ENCODE results near the gene SNRNP35.

Gene SNRNP35

DNA sequence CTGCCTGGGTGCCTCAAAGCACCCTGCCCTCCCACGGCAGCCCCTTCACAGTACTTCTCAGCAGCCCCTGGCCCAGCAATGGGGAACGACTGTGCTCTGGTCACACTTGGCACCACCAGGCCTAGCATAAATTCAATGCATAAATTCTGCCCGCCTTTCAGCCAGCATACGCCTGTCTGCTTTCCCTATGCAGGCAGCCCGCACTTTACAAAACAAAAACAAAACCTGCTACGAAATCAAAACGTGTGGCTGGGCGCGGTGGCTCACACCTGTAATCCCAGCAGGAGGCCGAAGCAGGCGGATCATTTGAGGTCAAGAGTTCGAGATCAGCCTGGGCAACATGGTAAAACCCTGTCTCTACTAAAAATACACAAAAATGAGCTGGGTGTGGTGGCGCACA, 33.5 kb downstream of the SNRNP35 start:
- TF ChIP-seq FOXP2 (optimal IDR thresholded peaks at IDR 0.05; ENCODE audit: borderline replicate concordance, extremely low read depth, extremely low read length, insufficient read depth) (no peak), SIN3A (IDR thresholded peaks at IDR 0.05; ENCODE audit: borderline replicate concordance, insufficient read depth, low read length) (no peak), TAF1 (IDR thresholded peaks at IDR 0.05; ENCODE audit: borderline replicate concordance, insufficient read depth, low read length) (no peak), POLR2AphosphoS5 (IDR thresholded peaks at IDR 0.05; ENCODE audit: low read depth, low read length) (no peak)
- TF ChIP-seq, protein P1, sequence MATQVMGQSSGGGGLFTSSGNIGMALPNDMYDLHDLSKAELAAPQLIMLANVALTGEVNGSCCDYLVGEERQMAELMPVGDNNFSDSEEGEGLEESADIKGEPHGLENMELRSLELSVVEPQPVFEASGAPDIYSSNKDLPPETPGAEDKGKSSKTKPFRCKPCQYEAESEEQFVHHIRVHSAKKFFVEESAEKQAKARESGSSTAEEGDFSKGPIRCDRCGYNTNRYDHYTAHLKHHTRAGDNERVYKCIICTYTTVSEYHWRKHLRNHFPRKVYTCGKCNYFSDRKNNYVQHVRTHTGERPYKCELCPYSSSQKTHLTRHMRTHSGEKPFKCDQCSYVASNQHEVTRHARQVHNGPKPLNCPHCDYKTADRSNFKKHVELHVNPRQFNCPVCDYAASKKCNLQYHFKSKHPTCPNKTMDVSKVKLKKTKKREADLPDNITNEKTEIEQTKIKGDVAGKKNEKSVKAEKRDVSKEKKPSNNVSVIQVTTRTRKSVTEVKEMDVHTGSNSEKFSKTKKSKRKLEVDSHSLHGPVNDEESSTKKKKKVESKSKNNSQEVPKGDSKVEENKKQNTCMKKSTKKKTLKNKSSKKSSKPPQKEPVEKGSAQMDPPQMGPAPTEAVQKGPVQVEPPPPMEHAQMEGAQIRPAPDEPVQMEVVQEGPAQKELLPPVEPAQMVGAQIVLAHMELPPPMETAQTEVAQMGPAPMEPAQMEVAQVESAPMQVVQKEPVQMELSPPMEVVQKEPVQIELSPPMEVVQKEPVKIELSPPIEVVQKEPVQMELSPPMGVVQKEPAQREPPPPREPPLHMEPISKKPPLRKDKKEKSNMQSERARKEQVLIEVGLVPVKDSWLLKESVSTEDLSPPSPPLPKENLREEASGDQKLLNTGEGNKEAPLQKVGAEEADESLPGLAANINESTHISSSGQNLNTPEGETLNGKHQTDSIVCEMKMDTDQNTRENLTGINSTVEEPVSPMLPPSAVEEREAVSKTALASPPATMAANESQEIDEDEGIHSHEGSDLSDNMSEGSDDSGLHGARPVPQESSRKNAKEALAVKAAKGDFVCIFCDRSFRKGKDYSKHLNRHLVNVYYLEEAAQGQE (IDR thresholded peaks at IDR 0.05; ENCODE audit: insufficient read depth in 1 of 2, low read depth in 2 of 2, low read length in 2 of 2), result no peak

GRCh38 chr12:123494124-123494851, 36.3 kb downstream of the SNRNP35 start:
- TF ChIP-seq SIN3A (IDR thresholded peaks at IDR 0.05; ENCODE audit: borderline replicate concordance, insufficient read depth, low read length) (no peak), POLR2AphosphoS5 (IDR thresholded peaks at IDR 0.05; ENCODE audit: low read depth, low read length) (no peak), FOXP2 (optimal IDR thresholded peaks at IDR 0.05; ENCODE audit: borderline replicate concordance, extremely low read depth, extremely low read length, insufficient read depth) (no peak), TAF1 (IDR thresholded peaks at IDR 0.05; ENCODE audit: borderline replicate concordance, insufficient read depth, low read length) (no peak)
- TF ChIP-seq, protein P1 (IDR thresholded peaks at IDR 0.05; ENCODE audit: insufficient read depth in 1 of 2, low read depth in 2 of 2, low read length in 2 of 2), result no peak

DNA sequence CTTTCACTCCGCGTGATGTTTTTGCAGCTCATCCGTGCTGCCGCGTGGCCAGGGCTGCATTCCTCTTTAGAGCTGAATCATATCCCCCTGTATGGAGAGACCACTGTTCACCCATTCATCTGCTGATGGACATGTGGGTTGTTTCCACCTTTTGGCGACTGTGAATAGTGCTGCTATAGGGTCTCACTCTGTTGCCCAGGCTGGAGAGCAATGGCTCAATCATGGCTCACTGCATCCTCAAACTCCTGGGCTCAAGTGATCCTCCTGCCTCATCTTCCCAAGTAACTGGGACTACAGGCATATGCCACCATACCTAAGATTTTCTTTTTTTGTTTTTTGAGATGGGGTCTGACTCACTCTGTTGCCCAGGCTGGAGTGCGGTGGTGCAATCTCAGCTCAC, 39.1 kb downstream of the SNRNP35 start:
- no peak for TF ChIP-seq SIN3A (IDR thresholded peaks at IDR 0.05; ENCODE audit: borderline replicate concordance, insufficient read depth, low read length)
- TF ChIP-seq POLR2AphosphoS5 (IDR thresholded peaks at IDR 0.05; ENCODE audit: low read depth, low read length), result no peak
- no peak for TF ChIP-seq TAF1 (IDR thresholded peaks at IDR 0.05; ENCODE audit: borderline replicate concordance, insufficient read depth, low read length)
- TF ChIP-seq, protein P1 (IDR thresholded peaks at IDR 0.05; ENCODE audit: insufficient read depth in 1 of 2, low read depth in 2 of 2, low read length in 2 of 2), result no peak

GRCh38 chr12:123498126-123498825, 40.3 kb downstream of the SNRNP35 start:
- TF ChIP-seq FOXP2 (optimal IDR thresholded peaks at IDR 0.05; ENCODE audit: borderline replicate concordance, extremely low read depth, extremely low read length, insufficient read depth) (no peak), POLR2AphosphoS5 (IDR thresholded peaks at IDR 0.05; ENCODE audit: low read depth, low read length) (no peak), SIN3A (IDR thresholded peaks at IDR 0.05; ENCODE audit: borderline replicate concordance, insufficient read depth, low read length) (no peak), TAF1 (IDR thresholded peaks at IDR 0.05; ENCODE audit: borderline replicate concordance, insufficient read depth, low read length) (no peak)
- TF ChIP-seq, protein P1 (IDR thresholded peaks at IDR 0.05; ENCODE audit: insufficient read depth in 1 of 2, low read depth in 2 of 2, low read length in 2 of 2), result no peak
